Neural progenitor cell (in vitro differentiated cells): ENCODE results near the gene HYDIN. TPM values are rescaled to one million over a fixed set of nuclear protein-coding genes. Genes with fewer than 3 reads are reported as not detected.
"Not testable (repeated sequence)": the region's sequence is repeated elsewhere in the genome, so short reads cannot be mapped to it uniquely, and the experiment has no call there.

Experiments used
- DNase-seq: peaks from one replicate; pipeline ENCODE4 v3.0.0-alpha.2; 2016; ENCODE audit warnings: low spot score
- H2AFZ ChIP-seq: fragments of 200-600 bp; sonication (generic); replicated peaks from 2 replicates; pipeline ENCODE4 v1.6.1; 2016; ENCODE audit warnings: antibody characterized with exemption
- H3F3A ChIP-seq: fragments of 200-600 bp; sonication (generic); 2 replicates; pipeline ENCODE4 v1.6.1; 2016; ENCODE audit warnings: antibody characterized with exemption, low read depth
- H3K27ac ChIP-seq: fragments of 200-600 bp; sonication (generic); 2 replicates; pipeline ENCODE4 v1.5.1; 2016; ENCODE audit warnings: mild to moderate bottlenecking
- H3K27me3 ChIP-seq: fragments of 200-600 bp; sonication (generic); 2 replicates; pipeline ENCODE4 v1.6.1; 2016; ENCODE audit warnings: mild to moderate bottlenecking, moderate library complexity
- H3K36me3 ChIP-seq: fragments of 200-600 bp; sonication (generic); 2 replicates; pipeline ENCODE4 v1.5.1; 2016
- H3K4me1 ChIP-seq: fragments of 200-600 bp; sonication (generic); 2 replicates; pipeline ENCODE4 v1.6.1; 2016; ENCODE audit warnings: mixed run types
- H3K4me2 ChIP-seq: fragments of 200-600 bp; sonication (generic); 2 replicates; pipeline ENCODE4 v1.6.1; 2016
- H3K4me3 ChIP-seq: fragments of 200-600 bp; sonication (generic); 2 replicates; pipeline ENCODE4 v1.5.1; 2016
- H3K79me2 ChIP-seq: fragments of 200-600 bp; sonication (generic); 2 replicates; pipeline ENCODE4 v1.6.1; 2016; ENCODE audit warnings: low read depth
- H3K9ac ChIP-seq: fragments of 200-600 bp; sonication (generic); 2 replicates; pipeline ENCODE4 v1.6.1; 2016
- H3K9me3 ChIP-seq: fragments of 200-600 bp; sonication (generic); 2 replicates; pipeline ENCODE4 v1.5.1; 2016; ENCODE audit warnings: low read depth
- H4K20me1 ChIP-seq: fragments of 200-600 bp; sonication (generic); 2 replicates; pipeline ENCODE4 v1.6.1; 2016; ENCODE audit warnings: low read depth
- H3K27ac Mint-ChIP-seq: 3 replicates; pipeline ENCODE4 v1.8.0; 2021; ENCODE audit warnings: mixed read lengths
- H3K27me3 Mint-ChIP-seq: 2 replicates; pipeline ENCODE4 v1.8.0; 2022; ENCODE audit warnings: low read depth, mild to moderate bottlenecking, inconsistent platforms, moderate library complexity, mixed read lengths; ENCODE audit not compliant: insufficient read depth
- H3K36me3 Mint-ChIP-seq: 3 replicates; pipeline ENCODE4 v1.8.0; 2021; ENCODE audit warnings: mixed read lengths
- H3K4me1 Mint-ChIP-seq: 3 replicates; pipeline ENCODE4 v1.8.0; 2021; ENCODE audit warnings: mixed read lengths
- H3K4me3 Mint-ChIP-seq: 3 replicates; pipeline ENCODE4 v1.8.0; 2021; ENCODE audit warnings: mild to moderate bottlenecking, moderate library complexity, mixed read lengths
- H3K9me3 Mint-ChIP-seq: 3 replicates; pipeline ENCODE4 v1.8.0; 2020; ENCODE audit warnings: mixed read lengths
- EZH2 ChIP-seq: fragments of 200-600 bp; sonication (generic); IDR thresholded peaks from 2 replicates; pipeline ENCODE4 v1.6.1; 2017; ENCODE audit warnings: antibody characterized with exemption, mild to moderate bottlenecking, moderate library complexity
- EZH2phosphoT487 ChIP-seq: fragments of 200-600 bp; sonication (generic); IDR thresholded peaks from 2 replicates; pipeline ENCODE4 v1.6.1; 2017; ENCODE audit warnings: antibody characterized with exemption
- total RNA-seq: library from RNA; depleted of rRNA; stranded (reverse); fragments of >200 nt; gene quantifications from 2 replicates; pipeline ENCODE4 v1.2.3, GENCODE V29; 2015; ENCODE audit warnings: low replicate concordance
- TF ChIP-seq, protein P1 (sequence below): fragments of 200-600 bp; sonication (generic); IDR thresholded peaks from 2 replicates; pipeline ENCODE4 v1.5.1; 2017; ENCODE audit warnings: antibody characterized with exemption, mild to moderate bottlenecking

The HYDIN gene
- total RNA-seq, 1 donor from 2014 or later = 4.0 TPM

DNA sequence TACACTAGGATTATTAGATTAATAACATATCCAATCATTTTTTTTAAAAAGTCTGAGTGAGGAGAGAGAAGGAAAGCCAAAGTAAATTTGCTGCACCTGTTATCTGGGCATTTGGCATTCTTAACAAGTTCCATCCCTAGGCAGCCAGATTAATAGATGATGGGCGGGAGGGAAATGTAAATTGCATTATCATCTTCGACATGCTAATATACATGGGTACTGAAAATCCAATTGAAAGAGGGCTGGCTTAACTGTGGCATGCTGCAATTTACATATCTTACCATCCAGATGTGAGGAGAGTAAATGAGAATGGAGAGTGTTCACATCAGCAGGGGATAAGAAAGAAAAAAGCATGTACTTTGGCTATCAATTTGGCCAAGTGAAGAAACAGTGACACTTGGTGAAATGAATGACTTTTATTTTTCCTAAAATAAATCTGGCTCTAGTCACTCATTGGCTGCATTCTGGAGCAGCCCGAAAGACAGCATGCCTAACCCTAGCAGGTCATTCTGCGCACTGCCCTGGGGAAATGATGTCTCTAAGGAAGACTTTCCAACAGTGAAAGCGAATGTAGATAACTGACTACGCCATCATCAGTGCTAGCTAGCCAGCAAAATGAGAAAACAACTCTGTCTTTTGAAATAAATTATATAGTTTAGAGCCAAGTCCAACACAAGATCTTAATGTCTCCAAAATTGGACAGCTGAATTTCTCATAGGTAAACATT lies 57.9 kb downstream of the HYDIN start:
- Histone ChIP-seq H3K9me3 (no peaks in the 10 kb centered on the region), H3K36me3 (no peaks in the 10 kb centered on the region), H3K27me3 (no peaks in the 10 kb centered on the region), H3K4me1 (no peaks in the 10 kb centered on the region), H2AFZ (no peak overlapping the region), H3K79me2 (no peaks in the 10 kb centered on the region), H3F3A (no peaks in the 10 kb centered on the region), H3K9ac (no peak overlapping the region), H4K20me1 (no peaks in the 10 kb centered on the region), H3K4me2 (no peak overlapping the region), H3K27ac (no peak overlapping the region), H3K4me3 (no peak overlapping the region)
- no peak for TF ChIP-seq EZH2
- no peak for TF ChIP-seq EZH2phosphoT487
- TF ChIP-seq, protein P1, sequence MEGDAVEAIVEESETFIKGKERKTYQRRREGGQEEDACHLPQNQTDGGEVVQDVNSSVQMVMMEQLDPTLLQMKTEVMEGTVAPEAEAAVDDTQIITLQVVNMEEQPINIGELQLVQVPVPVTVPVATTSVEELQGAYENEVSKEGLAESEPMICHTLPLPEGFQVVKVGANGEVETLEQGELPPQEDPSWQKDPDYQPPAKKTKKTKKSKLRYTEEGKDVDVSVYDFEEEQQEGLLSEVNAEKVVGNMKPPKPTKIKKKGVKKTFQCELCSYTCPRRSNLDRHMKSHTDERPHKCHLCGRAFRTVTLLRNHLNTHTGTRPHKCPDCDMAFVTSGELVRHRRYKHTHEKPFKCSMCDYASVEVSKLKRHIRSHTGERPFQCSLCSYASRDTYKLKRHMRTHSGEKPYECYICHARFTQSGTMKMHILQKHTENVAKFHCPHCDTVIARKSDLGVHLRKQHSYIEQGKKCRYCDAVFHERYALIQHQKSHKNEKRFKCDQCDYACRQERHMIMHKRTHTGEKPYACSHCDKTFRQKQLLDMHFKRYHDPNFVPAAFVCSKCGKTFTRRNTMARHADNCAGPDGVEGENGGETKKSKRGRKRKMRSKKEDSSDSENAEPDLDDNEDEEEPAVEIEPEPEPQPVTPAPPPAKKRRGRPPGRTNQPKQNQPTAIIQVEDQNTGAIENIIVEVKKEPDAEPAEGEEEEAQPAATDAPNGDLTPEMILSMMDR = no peak
- Mint-ChIP-seq H3K4me3 (no peak overlapping the region), H3K9me3 (no peaks in the 10 kb centered on the region), H3K27me3 (no peaks in the 10 kb centered on the region), H3K36me3 (peaks cover 14% of the 10 kb centered on the region), H3K27ac (no peak overlapping the region), H3K4me1 (no peaks in the 10 kb centered on the region)
- no peak for DNase-seq

DNA sequence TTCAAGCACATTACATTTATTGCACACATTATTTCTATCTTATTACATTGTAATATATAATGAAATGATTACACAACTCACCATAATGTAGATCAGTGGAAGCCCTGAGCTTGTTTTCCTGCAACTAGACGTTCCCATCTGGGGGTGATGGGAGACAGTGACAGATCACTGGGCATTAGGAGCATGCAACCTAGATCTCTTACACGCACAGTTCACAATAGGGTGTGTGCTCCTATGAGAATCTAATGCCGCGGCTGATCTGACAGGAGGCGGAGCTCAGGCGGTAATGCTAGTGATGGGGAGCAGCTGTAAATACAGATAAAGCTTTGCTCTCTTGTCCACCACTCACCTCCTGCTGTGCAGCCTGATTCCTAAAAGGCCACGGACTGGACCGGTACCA lies 69.5 kb downstream of the HYDIN start:
- not testable (repeated sequence) for H3K4me2 ChIP-seq, H3K4me1 Mint-ChIP-seq, H3K9me3 ChIP-seq, H3K27ac Mint-ChIP-seq, H3K27me3 ChIP-seq, H3K27me3 Mint-ChIP-seq, H3K4me1 ChIP-seq, H3K9me3 Mint-ChIP-seq, H3F3A ChIP-seq, H3K79me2 ChIP-seq, H3K4me3 Mint-ChIP-seq, H2AFZ ChIP-seq, H3K36me3 Mint-ChIP-seq, DNase-seq, H3K4me3 ChIP-seq, H3K27ac ChIP-seq, H3K36me3 ChIP-seq, H3K9ac ChIP-seq, H4K20me1 ChIP-seq

DNA sequence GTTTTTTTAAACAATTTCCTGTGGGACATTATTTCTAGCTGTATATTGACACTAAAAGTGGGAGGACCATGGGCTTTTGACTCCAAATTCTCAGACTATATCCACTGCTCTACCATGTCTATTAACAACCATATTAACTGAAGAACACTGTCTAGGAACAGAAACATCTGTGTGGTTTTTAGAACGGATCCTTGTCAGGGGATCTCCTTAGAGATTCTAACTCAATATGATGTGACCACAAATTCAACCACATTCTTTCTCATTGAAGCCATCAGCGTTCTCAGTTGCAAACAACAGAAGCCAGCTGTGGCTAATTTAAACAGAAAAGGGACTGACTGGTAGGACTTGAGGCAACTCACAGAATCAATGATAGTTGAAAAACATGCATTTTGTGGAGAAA lies 73.2 kb downstream of the HYDIN start:
- H3K27ac ChIP-seq, H3K79me2 ChIP-seq, H3K9me3 ChIP-seq, H3K36me3 ChIP-seq, H3K4me1 ChIP-seq, H3K4me1 Mint-ChIP-seq, H2AFZ ChIP-seq, H3K4me2 ChIP-seq, H3K27me3 Mint-ChIP-seq, H3K4me3 ChIP-seq, H3K4me3 Mint-ChIP-seq, H3K27ac Mint-ChIP-seq, H3K27me3 ChIP-seq, H3F3A ChIP-seq, H4K20me1 ChIP-seq, H3K9me3 Mint-ChIP-seq, H3K9ac ChIP-seq, DNase-seq, H3K36me3 Mint-ChIP-seq: not testable (repeated sequence)

DNA sequence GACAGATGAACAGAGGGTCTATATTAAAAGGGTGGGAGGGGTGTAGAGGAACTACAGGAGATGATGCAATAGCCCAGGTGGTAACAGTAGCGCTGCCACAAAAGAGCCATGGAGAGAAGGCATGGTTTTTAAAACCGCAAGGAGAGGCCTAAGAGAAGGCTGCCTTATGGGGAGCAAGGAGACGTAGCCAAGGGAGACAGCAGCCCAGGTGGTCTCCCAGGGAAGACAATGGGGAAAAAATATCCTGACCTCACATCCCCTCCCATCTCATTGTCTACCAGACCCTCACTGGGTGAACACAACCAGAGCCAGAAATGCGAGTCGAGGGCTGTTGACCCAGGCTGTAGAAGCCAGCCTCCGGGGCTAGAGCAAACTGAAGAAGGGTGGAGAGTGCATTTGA lies 77.2 kb downstream of the HYDIN start:
- H3K27me3 ChIP-seq, H3K27ac ChIP-seq, H3K4me3 Mint-ChIP-seq, H3K9me3 Mint-ChIP-seq, H3K9ac ChIP-seq, H3K4me3 ChIP-seq, H3K9me3 ChIP-seq, H3K36me3 Mint-ChIP-seq, H2AFZ ChIP-seq, DNase-seq, H3K4me1 ChIP-seq, H3K36me3 ChIP-seq, H3K27ac Mint-ChIP-seq, H3K27me3 Mint-ChIP-seq, H3K4me1 Mint-ChIP-seq, H4K20me1 ChIP-seq, H3K79me2 ChIP-seq, H3F3A ChIP-seq, H3K4me2 ChIP-seq: not testable (repeated sequence)

DNA sequence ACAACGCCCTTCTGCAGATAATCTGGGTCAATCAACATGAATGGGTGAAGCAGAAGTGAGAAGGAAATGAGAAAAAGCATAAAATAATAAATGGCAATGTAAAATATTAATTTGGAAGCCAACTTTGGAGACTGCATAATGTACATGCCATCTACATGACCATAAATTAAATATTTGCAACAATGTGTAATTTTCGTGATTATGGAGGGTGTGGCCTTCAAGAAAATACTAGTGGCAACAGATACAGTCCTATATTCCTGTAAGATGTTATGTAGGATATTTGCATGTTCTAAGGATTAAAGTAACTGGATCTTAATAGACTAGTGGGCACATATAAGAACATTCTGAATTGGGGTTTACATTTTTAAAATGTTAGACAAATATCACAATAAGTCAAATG lies 78.9 kb downstream of the HYDIN start:
- H3K36me3 Mint-ChIP-seq, H3K36me3 ChIP-seq, H3F3A ChIP-seq, H3K9me3 Mint-ChIP-seq, H3K4me3 Mint-ChIP-seq, H3K27me3 ChIP-seq, H3K4me2 ChIP-seq, DNase-seq, H4K20me1 ChIP-seq, H3K27ac Mint-ChIP-seq, H3K4me3 ChIP-seq, H3K27me3 Mint-ChIP-seq, H3K79me2 ChIP-seq, H3K9ac ChIP-seq, H3K4me1 Mint-ChIP-seq, H3K27ac ChIP-seq, H3K9me3 ChIP-seq, H2AFZ ChIP-seq, H3K4me1 ChIP-seq: not testable (repeated sequence)

DNA sequence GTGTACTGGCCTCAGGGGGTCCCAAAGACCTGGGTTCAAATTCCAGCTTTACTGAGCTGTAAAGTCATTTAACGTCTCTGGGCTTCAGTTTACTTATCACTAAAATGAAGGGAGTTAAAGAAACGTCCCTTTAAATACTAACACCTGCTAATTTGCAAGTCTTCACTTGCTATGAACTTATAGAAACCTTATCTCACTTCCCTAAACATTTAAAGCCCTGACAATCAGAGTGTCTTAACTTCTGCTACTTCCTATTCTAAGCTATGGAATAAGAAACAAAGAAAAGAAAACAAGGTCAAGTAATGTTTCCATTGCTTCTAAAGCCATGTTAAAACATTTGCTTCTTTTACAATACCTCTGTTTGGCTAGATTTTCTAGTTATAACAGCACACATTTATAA lies 87.3 kb downstream of the HYDIN start:
- H3K27me3 Mint-ChIP-seq, H3K36me3 Mint-ChIP-seq, H3K27me3 ChIP-seq, H3K9me3 Mint-ChIP-seq, DNase-seq, H3K4me3 Mint-ChIP-seq, H3K4me3 ChIP-seq, H2AFZ ChIP-seq, H3K9me3 ChIP-seq, H3K36me3 ChIP-seq, H3F3A ChIP-seq, H3K79me2 ChIP-seq, H3K4me1 ChIP-seq, H3K4me2 ChIP-seq, H3K27ac Mint-ChIP-seq, H4K20me1 ChIP-seq, H3K27ac ChIP-seq, H3K4me1 Mint-ChIP-seq, H3K9ac ChIP-seq: not testable (repeated sequence)

DNA sequence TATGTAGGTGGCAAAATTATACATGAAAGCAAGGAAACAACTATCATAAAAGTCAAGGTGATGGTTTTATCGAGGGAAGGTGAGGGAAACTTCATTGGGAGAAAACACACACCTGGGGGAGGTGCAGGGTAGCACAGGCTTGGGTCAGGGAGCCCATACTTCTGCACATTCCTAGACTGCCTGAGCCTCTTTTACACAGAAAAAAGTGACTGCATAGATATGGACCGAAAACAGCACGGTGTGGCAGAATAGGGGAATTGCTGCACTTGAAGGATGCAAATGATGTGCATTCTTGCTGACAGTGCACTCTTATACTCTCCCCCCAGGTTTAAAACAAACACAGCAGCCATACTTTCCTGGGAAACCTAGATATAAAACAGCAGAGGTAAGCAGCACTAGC lies 120.0 kb downstream of the HYDIN start:
- H3K4me1 Mint-ChIP-seq, H4K20me1 ChIP-seq, H3K9me3 ChIP-seq, H3F3A ChIP-seq, H3K79me2 ChIP-seq, H3K27ac Mint-ChIP-seq, H3K36me3 Mint-ChIP-seq, DNase-seq, H2AFZ ChIP-seq, H3K27ac ChIP-seq, H3K4me2 ChIP-seq, H3K9ac ChIP-seq, H3K4me3 Mint-ChIP-seq, H3K27me3 ChIP-seq, H3K36me3 ChIP-seq, H3K27me3 Mint-ChIP-seq, H3K4me3 ChIP-seq, H3K9me3 Mint-ChIP-seq, H3K4me1 ChIP-seq: not testable (repeated sequence)
